ENCODE results near the gene MET.
A peak's percentile ranks its signal among the peaks of the same experiment; 100 is the strongest.

MET gene

GRCh38 chr7:116731023-116731395, 59.0 kb downstream of the MET start:
- DNase-seq (ENCODE audit: low read depth): no peak
- no peak for TF ChIP-seq CTCF (IDR thresholded peaks at IDR 0.05; ENCODE audit: insufficient read depth, low read depth, low read length, missing control alignments)

GRCh38 chr7:116731445-116732335, 59.7 kb downstream of the MET start:
- no peak for DNase-seq (ENCODE audit: low read depth)
- TF ChIP-seq CTCF (IDR thresholded peaks at IDR 0.05; ENCODE audit: insufficient read depth, low read depth, low read length, missing control alignments): no peak
- no peak overlapping the region for H3K4me3 ChIP-seq (ENCODE audit: low read depth, low read length)

More at GRCh38 chr7:116731023-116731395, 59.0 kb downstream of the MET start:
- H3K4me3 ChIP-seq (ENCODE audit: low read depth, low read length): no peak overlapping the region

DNA sequence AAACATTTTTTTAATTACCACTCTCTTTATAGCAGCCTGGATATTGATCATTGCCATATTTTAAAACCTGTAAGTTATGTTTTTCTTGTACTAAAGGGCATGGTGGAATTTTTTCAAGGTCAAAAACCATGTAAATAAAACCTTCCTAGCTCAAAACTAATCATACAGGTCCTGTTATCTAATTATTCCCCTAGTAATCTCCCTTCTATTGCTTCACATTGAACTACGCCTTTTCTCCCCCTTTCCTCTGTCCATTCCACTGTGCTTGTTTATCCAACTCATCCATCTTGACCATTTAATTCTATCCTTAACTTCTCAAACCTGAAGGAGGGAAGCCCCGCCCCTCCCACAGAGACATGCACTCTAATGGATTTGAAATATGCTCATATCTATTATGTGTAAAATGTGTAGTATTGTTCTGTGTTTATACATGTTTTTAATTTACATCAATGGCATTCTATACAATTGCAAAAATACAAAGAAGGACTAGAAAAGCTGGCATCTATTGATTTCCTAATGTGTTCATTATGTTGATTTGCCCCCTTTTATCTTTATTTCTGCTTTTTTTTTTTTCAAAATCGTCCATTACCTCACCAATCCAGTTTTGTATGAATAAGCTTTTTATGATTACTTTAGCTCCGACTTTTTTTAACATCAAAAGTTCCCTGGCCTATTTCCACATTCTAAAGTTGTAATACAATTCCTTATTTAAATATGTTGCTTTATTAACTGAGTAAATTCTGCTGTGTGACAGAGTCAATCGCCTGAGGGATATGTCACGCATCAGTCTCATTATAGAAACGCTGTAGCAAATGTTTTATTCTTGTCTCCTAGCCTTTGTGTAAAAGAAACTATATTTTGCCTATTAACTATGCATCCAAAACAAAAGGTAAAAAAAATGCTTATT, 61.0 kb downstream of the MET start:
- H3K4me3 ChIP-seq (ENCODE audit: low read depth, low read length): no peak overlapping the region
- DNase-seq (ENCODE audit: low read depth): no peak
- TF ChIP-seq CTCF (IDR thresholded peaks at IDR 0.05; ENCODE audit: insufficient read depth, low read depth, low read length, missing control alignments): no peak

- peak; percentile 9 for DNase-seq (ENCODE audit: low read depth)
- no peak for TF ChIP-seq CTCF (IDR thresholded peaks at IDR 0.05; ENCODE audit: insufficient read depth, low read depth, low read length, missing control alignments)
- H3K4me3 ChIP-seq (ENCODE audit: low read depth, low read length): no peak overlapping the region
Measured at GRCh38 chr7:116733924-116734580, 62.1 kb downstream of the MET start.

GRCh38 chr7:116734710-116735109, 62.7 kb downstream of the MET start:
- TF ChIP-seq CTCF (IDR thresholded peaks at IDR 0.05; ENCODE audit: insufficient read depth, low read depth, low read length, missing control alignments): no peak
- no peak for DNase-seq (ENCODE audit: low read depth)
- no peak overlapping the region for H3K4me3 ChIP-seq (ENCODE audit: low read depth, low read length)

GRCh38 chr7:116736927-116737715, 65.1 kb downstream of the MET start:
- DNase-seq (ENCODE audit: low read depth): no peak
- TF ChIP-seq CTCF (IDR thresholded peaks at IDR 0.05; ENCODE audit: insufficient read depth, low read depth, low read length, missing control alignments): no peak
- H3K4me3 ChIP-seq (ENCODE audit: low read depth, low read length): no peak overlapping the region
